Mammary epithelial cell (primary cell): ENCODE measurements around the gene IRF9.

Experiments
- CTCF ChIP-seq, 2 donors: IDR thresholded peaks in 1 of 2; conservative IDR thresholded peaks in 1 of 2; 2 replicates each; pipeline ENCODE4 v1.5.1; 2011 to 2012; ENCODE audit warnings: inconsistent platforms in 2 of 2, low read length in 2 of 2, mild to moderate bottlenecking in 2 of 2, control low read depth in 1 of 2, low read depth in 1 of 2; ENCODE audit not compliant: insufficient read depth in 1 of 2; ENCODE audit errors: extremely low read depth in 1 of 2
- EZH2 ChIP-seq: IDR thresholded peaks from 2 replicates; pipeline ENCODE4 v1.6.1; 2012; ENCODE audit warnings: low read length, inconsistent platforms, borderline replicate concordance

DNA sequence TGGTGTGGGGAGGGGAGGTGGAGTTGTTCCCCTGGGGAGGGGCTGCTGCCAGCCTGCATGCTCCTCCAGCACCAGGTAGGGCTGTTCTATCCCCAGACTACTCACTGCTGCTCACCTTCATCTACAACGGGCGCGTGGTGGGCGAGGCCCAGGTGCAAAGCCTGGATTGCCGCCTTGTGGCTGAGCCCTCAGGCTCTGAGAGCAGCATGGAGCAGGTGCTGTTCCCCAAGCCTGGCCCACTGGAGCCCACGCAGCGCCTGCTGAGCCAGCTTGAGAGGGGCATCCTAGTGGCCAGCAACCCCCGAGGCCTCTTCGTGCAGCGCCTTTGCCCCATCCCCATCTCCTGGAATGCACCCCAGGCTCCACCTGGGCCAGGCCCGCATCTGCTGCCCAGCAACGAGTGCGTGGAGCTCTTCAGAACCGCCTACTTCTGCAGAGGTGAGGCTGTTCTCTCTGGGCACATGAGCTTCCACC, 3.5 kb downstream of the IRF9 start:
- TF ChIP-seq CTCF (conservative IDR thresholded peaks at IDR 0.05 in 1 of 2, IDR thresholded peaks at IDR 0.05 in 1 of 2; ENCODE audit: extremely low read depth in 1 of 2, insufficient read depth in 1 of 2, low read depth in 1 of 2, low read length in 2 of 2) (no peak), EZH2 (no peak)
